DOHH2 (cell line): Measurements from ENCODE around the gene PKD1L1.

ENCODE experiments used
- H3F3A ChIP-seq: fragments of 200-600 bp; sonication (generic), shearing (Covaris generic); 2 replicates; pipeline ENCODE4 v1.6.0; 2016; ENCODE audit warnings: antibody characterized with exemption, mild to moderate bottlenecking; ENCODE audit not compliant: control insufficient read depth, insufficient read depth
- H3K27ac ChIP-seq: fragments of 200-600 bp; sonication (generic); 2 replicates; pipeline ENCODE4 v1.5.1; 2014; ENCODE audit warnings: low read depth, mild to moderate bottlenecking, low read length, moderate library complexity
- H3K27me3 ChIP-seq: fragments of 200-600 bp; sonication (generic); 2 replicates; pipeline ENCODE4 v1.6.1; 2014; ENCODE audit warnings: mild to moderate bottlenecking, low read length, mixed read lengths; ENCODE audit not compliant: control insufficient read depth
- H3K36me3 ChIP-seq: fragments of 200-600 bp; sonication (generic); 2 replicates; pipeline ENCODE4 v1.6.1; 2014; ENCODE audit warnings: mild to moderate bottlenecking, low read length, moderate library complexity, mixed read lengths; ENCODE audit not compliant: control insufficient read depth
- H3K4me1 ChIP-seq: fragments of 200-600 bp; sonication (generic); 2 replicates; pipeline ENCODE4 v1.6.1; 2014; ENCODE audit warnings: mild to moderate bottlenecking, low read length, mixed read lengths; ENCODE audit not compliant: control insufficient read depth
- H3K4me2 ChIP-seq: fragments of 200-600 bp; sonication (generic); 2 replicates; pipeline ENCODE4 v1.6.0; 2014; ENCODE audit warnings: mild to moderate bottlenecking, low read length, moderate library complexity
- H3K4me3 ChIP-seq: fragments of 200-600 bp; sonication (generic); 2 replicates; pipeline ENCODE4 v1.5.1; 2014; ENCODE audit warnings: mild to moderate bottlenecking, low read length, mixed read lengths
- H3K79me2 ChIP-seq: fragments of 200-600 bp; sonication (generic); 2 replicates; pipeline ENCODE4 v1.6.1; 2014; ENCODE audit warnings: mild to moderate bottlenecking, low read length, mixed read lengths; ENCODE audit not compliant: control insufficient read depth
- H3K9me2 ChIP-seq: fragments of 200-600 bp; sonication (generic); replicated peaks from 2 replicates; pipeline ENCODE4 v1.6.1; 2014; ENCODE audit warnings: mild to moderate bottlenecking, low read length, mixed read lengths; ENCODE audit not compliant: control insufficient read depth
- H3K9me3 ChIP-seq: fragments of 200-600 bp; sonication (generic); 2 replicates; pipeline ENCODE4 v1.6.1; 2014; ENCODE audit warnings: antibody characterized with exemption, low read length, mixed read lengths; ENCODE audit not compliant: control insufficient read depth, insufficient read depth
- H4K20me1 ChIP-seq: fragments of 200-600 bp; sonication (generic); 2 replicates; pipeline ENCODE4 v1.6.0; 2014; ENCODE audit warnings: low read depth, mild to moderate bottlenecking, antibody characterized with exemption, low read length, moderate library complexity; ENCODE audit not compliant: control insufficient read depth, insufficient read depth
- EZH2phosphoT487 ChIP-seq: fragments of 200-600 bp; sonication (generic); IDR thresholded peaks from 2 replicates; pipeline ENCODE4 v1.6.1; 2017; ENCODE audit warnings: borderline replicate concordance, mild to moderate bottlenecking, antibody characterized with exemption, low read length, moderate library complexity, mixed read lengths
- TF ChIP-seq, protein P1 (sequence below): fragments of 200-600 bp; sonication (generic); IDR thresholded peaks from one replicate; pipeline ENCODE4 v1.5.1; 2014; ENCODE audit warnings: antibody characterized with exemption, mild to moderate bottlenecking, low read depth, low read length; ENCODE audit not compliant: poor library complexity, severe bottlenecking

PKD1L1 gene

DNA sequence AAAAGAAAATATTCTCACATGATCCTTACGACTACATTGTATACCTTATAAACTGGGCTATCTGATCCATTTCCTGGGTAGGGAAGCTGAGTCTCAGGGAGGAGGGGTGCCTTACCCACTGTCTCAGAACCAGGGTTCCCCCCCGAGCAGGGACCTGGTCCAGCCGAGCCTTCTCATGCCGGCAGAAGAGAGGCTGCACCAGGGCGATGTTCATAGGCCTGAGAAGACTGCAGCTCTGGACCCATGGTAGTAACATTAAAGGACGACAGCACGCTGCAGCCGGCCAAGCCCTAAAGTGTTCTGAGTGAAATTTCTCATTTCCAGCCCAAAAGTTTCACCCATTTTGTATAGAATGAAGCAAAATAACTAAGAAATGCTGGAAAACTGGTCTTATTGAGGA lies 203.4 kb downstream of the PKD1L1 start:
- Histone ChIP-seq H3K4me3 (no peak overlapping the region), H3K4me1 (peaks cover 6% of the 10 kb centered on the region; the same call in 1 of the 2 replicates), H4K20me1 (no peaks in the 10 kb centered on the region), H3K9me2 (no peaks in the 10 kb centered on the region), H3K27me3 (no peaks in the 10 kb centered on the region), H3K27ac (no peak overlapping the region), H3K79me2 (no peaks in the 10 kb centered on the region), H3F3A (0 out of 2 replicates have a peak, but pooled peaks cover 11% of the 10 kb centered on the region), H3K36me3 (no peaks in the 10 kb centered on the region), H3K9me3 (no peaks in the 10 kb centered on the region), H3K4me2 (no peak overlapping the region)
- no peak for TF ChIP-seq EZH2phosphoT487
- TF ChIP-seq, protein P1, sequence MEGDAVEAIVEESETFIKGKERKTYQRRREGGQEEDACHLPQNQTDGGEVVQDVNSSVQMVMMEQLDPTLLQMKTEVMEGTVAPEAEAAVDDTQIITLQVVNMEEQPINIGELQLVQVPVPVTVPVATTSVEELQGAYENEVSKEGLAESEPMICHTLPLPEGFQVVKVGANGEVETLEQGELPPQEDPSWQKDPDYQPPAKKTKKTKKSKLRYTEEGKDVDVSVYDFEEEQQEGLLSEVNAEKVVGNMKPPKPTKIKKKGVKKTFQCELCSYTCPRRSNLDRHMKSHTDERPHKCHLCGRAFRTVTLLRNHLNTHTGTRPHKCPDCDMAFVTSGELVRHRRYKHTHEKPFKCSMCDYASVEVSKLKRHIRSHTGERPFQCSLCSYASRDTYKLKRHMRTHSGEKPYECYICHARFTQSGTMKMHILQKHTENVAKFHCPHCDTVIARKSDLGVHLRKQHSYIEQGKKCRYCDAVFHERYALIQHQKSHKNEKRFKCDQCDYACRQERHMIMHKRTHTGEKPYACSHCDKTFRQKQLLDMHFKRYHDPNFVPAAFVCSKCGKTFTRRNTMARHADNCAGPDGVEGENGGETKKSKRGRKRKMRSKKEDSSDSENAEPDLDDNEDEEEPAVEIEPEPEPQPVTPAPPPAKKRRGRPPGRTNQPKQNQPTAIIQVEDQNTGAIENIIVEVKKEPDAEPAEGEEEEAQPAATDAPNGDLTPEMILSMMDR, result no peak

DNA sequence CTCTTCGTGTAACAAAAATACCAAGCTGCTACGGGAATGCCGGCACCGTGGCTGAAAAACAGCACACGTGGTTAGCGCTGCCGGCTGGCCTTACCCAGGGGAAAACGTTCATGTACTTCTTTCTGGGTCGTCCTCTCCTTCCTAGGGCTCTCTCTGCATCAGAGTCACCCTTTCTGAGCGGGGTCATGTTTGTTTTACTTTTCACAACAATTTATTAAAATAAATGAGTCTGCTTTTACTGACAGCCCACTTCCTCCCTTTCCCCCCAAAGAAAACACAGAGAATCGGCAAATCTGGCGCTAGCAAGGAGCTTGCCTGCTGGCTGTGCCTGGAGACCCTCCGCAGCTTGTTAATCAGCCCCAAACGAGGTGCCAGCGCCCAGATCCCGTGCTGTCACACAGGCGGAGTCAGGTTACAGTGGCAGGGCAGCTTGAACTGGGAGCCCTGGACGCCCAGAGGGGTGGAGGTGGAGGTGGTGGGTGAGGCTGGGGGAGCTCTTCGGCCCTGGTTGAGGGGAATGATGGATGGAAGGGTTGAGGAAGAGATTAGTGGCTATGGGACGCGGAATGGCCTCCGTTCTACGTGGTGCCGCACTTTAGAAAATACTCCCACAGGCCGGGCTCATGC lies 204.2 kb downstream of the PKD1L1 start:
- Histone ChIP-seq H3K79me2 (no peaks in the 10 kb centered on the region), H4K20me1 (no peaks in the 10 kb centered on the region), H3K9me3 (no peaks in the 10 kb centered on the region), H3K4me3 (no peak overlapping the region), H3K4me2 (no peak overlapping the region), H3K36me3 (no peaks in the 10 kb centered on the region), H3K27me3 (no peaks in the 10 kb centered on the region), H3K27ac (no peak overlapping the region), H3K4me1 (peaks cover 6% of the 10 kb centered on the region; the same call in 1 of the 2 replicates), H3F3A (0 out of 2 replicates have a peak, but pooled peaks cover 11% of the 10 kb centered on the region), H3K9me2 (no peaks in the 10 kb centered on the region)
- TF ChIP-seq EZH2phosphoT487, result no peak
- TF ChIP-seq, protein P1, result no peak

DNA sequence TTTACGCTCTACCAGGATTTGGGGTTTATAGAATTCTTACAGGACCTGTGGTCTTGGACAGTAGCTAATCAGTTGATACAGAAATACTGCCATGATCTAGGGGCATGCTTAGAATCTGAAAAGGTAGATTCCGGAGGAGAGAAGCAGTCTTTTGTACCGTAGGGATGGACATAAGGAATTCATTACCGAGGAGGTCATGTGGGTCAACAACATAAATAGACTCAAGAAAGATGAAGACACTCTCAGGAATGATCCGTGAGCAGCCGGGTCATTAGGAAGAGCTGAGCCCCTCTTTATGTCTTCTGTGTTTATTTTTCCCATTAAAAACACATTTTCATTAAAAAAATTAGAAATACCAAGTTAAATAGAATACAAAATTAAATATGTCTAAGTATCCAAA lies 206.3 kb downstream of the PKD1L1 start:
- H3K4me3 ChIP-seq, result no peak overlapping the region
- H4K20me1 ChIP-seq, result no peaks in the 10 kb centered on the region
- no peak overlapping the region for H3K27ac ChIP-seq
- H3K9me2 ChIP-seq, result no peaks in the 10 kb centered on the region
- H3K9me3 ChIP-seq, result no peaks in the 10 kb centered on the region
- H3K27me3 ChIP-seq, result no peaks in the 10 kb centered on the region
- no peaks in the 10 kb centered on the region for H3K79me2 ChIP-seq
- H3K36me3 ChIP-seq, result no peaks in the 10 kb centered on the region
- peaks cover 12% of the 10 kb centered on the region; the same call in 1 of the 2 replicates for H3K4me1 ChIP-seq
- TF ChIP-seq, protein P1, result no peak
- no peak for TF ChIP-seq EZH2phosphoT487
- 0 out of 2 replicates have a peak, but pooled peaks cover 11% of the 10 kb centered on the region for H3F3A ChIP-seq
- H3K4me2 ChIP-seq, result no peak overlapping the region
